ENCODE results near the gene B3GALT4. TPM values are rescaled to one million over a fixed set of nuclear protein-coding genes. Genes with fewer than 3 reads are reported as not detected.
"Not testable (repeated sequence)": the region's sequence is repeated elsewhere in the genome, so short reads cannot be mapped to it uniquely, and the experiment has no call there.

B3GALT4 gene
- total RNA-seq, result 9.0 TPM

GRCh38 chr6:33276864-33277662 lies at the start of gene B3GALT4:
Gene B3GALT4, plus strand, starts transcription at chr6:33277123. Its CDS starts 297 bp downstream, at chr6:33277420.
- DNase-seq (ENCODE audit: low spot score in 2 of 2), result peak; percentile 70 to 84
- FAIRE-seq, result no peak

- FAIRE-seq, result no peak
- no peak for DNase-seq (ENCODE audit: low spot score in 2 of 2)
Measured at GRCh38 chr6:33235221-33235634, 41.7 kb upstream of the B3GALT4 start.

GRCh38 chr6:33236328-33236727 lies 40.6 kb upstream of the B3GALT4 start:
- no peak for FAIRE-seq
- DNase-seq (ENCODE audit: low spot score in 2 of 2), result no peak

GRCh38 chr6:33236852-33237251 lies 40.1 kb upstream of the B3GALT4 start:
- DNase-seq (ENCODE audit: low spot score in 2 of 2) (no peak), FAIRE-seq (no peak)

GRCh38 chr6:33237741-33238140 lies 39.2 kb upstream of the B3GALT4 start:
- FAIRE-seq, result no peak

GRCh38 chr6:33241968-33242367 lies 35.0 kb upstream of the B3GALT4 start:
- no peak for FAIRE-seq
- no peak for DNase-seq (ENCODE audit: low spot score in 2 of 2)

More at GRCh38 chr6:33237741-33238140, 39.2 kb upstream of the B3GALT4 start:
- DNase-seq (ENCODE audit: low spot score in 2 of 2), result no peak

GRCh38 chr6:33243476-33243875 lies 33.4 kb upstream of the B3GALT4 start:
- FAIRE-seq (no peak), DNase-seq (ENCODE audit: low spot score in 2 of 2) (no peak)

GRCh38 chr6:33247977-33248642 lies 28.8 kb upstream of the B3GALT4 start:
- DNase-seq (ENCODE audit: low spot score in 2 of 2) (peak; percentile 60 to 70), FAIRE-seq (no peak)

GRCh38 chr6:33248643-33248931 lies 28.3 kb upstream of the B3GALT4 start:
- DNase-seq (ENCODE audit: low spot score in 2 of 2) (no peak), FAIRE-seq (no peak)

GRCh38 chr6:33248932-33249731 lies 27.8 kb upstream of the B3GALT4 start:
- peak; percentile 84 for FAIRE-seq
- DNase-seq (ENCODE audit: low spot score in 2 of 2), result peak; percentile 77 to 88

- DNase-seq (ENCODE audit: low spot score in 2 of 2) (no peak), FAIRE-seq (no peak)
Measured at GRCh38 chr6:33249732-33250630, 26.9 kb upstream of the B3GALT4 start.

GRCh38 chr6:33250731-33251130 lies 26.2 kb upstream of the B3GALT4 start:
- no peak for DNase-seq (ENCODE audit: low spot score in 2 of 2)

GRCh38 chr6:33251395-33252012 lies 25.4 kb upstream of the B3GALT4 start:
- FAIRE-seq, result no peak
- DNase-seq (ENCODE audit: low spot score in 2 of 2), result no peak

More at GRCh38 chr6:33250731-33251130, 26.2 kb upstream of the B3GALT4 start:
- FAIRE-seq, result no peak

- DNase-seq (ENCODE audit: low spot score in 2 of 2) (no peak), FAIRE-seq (no peak)
Measured at GRCh38 chr6:33252759-33253158, 24.2 kb upstream of the B3GALT4 start.

- FAIRE-seq (no peak), DNase-seq (ENCODE audit: low spot score in 2 of 2) (no peak)
Measured at GRCh38 chr6:33254591-33254990, 22.3 kb upstream of the B3GALT4 start.

GRCh38 chr6:33259032-33259431 lies 17.9 kb upstream of the B3GALT4 start:
- DNase-seq (ENCODE audit: low spot score in 2 of 2) (no peak), FAIRE-seq (no peak)

GRCh38 chr6:33262490-33262889 lies 14.4 kb upstream of the B3GALT4 start:
- FAIRE-seq; DNase-seq (ENCODE audit: low spot score in 2 of 2): not testable (repeated sequence)

- FAIRE-seq, result no peak
Measured at GRCh38 chr6:33264015-33264414, 12.9 kb upstream of the B3GALT4 start.

GRCh38 chr6:33271117-33271467 lies 5.8 kb upstream of the B3GALT4 start:
- DNase-seq (ENCODE audit: low spot score in 2 of 2), result no peak

More at GRCh38 chr6:33264015-33264414, 12.9 kb upstream of the B3GALT4 start:
- no peak for DNase-seq (ENCODE audit: low spot score in 2 of 2)

More at GRCh38 chr6:33271117-33271467, 5.8 kb upstream of the B3GALT4 start:
- FAIRE-seq, result no peak

All from frontal cortex (tissue), 4 donors.